ENCODE results near the gene DVL2.
A peak's percentile ranks its signal among the peaks of the same experiment; 100 is the strongest.

The DVL2 gene

GRCh38 chr17:7241090-7241733 is 6.9 kb upstream of the DVL2 start:
- TF ChIP-seq CTCF (IDR thresholded peaks at IDR 0.05; ENCODE audit: control insufficient read depth, extremely low read depth, insufficient read depth), result no peak
- DNase-seq (ENCODE audit: low read depth), result no peak
- peak overlapping the region; percentile 97 for H3K4me3 ChIP-seq (ENCODE audit: low read depth, low read length)

GRCh38 chr17:7240375-7240774 is 6.1 kb upstream of the DVL2 start:
- no peak for TF ChIP-seq CTCF (IDR thresholded peaks at IDR 0.05; ENCODE audit: control insufficient read depth, extremely low read depth, insufficient read depth)
- no peak for DNase-seq (ENCODE audit: low read depth)
- H3K4me3 ChIP-seq (ENCODE audit: low read depth, low read length), result peak overlapping the region; percentile 97

- no peak for TF ChIP-seq CTCF (IDR thresholded peaks at IDR 0.05; ENCODE audit: control insufficient read depth, extremely low read depth, insufficient read depth)
- H3K4me3 ChIP-seq (ENCODE audit: low read depth, low read length), result peak within 1 kb of the TSS; percentile 98
- peak; percentile 98 for DNase-seq (ENCODE audit: low read depth)
These were observed 5.0 kb upstream of the DVL2 start, which contains the start of gene PHF23 for GRCh38 chr17:7239091-7240027. TSS of gene PHF23 (minus strand) at chr17:7239457. CDS start at chr17:7239279, 178 bp downstream.

GRCh38 chr17:7238420-7239090 is 4.2 kb upstream of the DVL2 start:
- peak overlapping the region; percentile 98 for H3K4me3 ChIP-seq (ENCODE audit: low read depth, low read length)
- no peak for DNase-seq (ENCODE audit: low read depth)
- TF ChIP-seq CTCF (IDR thresholded peaks at IDR 0.05; ENCODE audit: control insufficient read depth, extremely low read depth, insufficient read depth), result no peak

- H3K4me3 ChIP-seq (ENCODE audit: low read depth, low read length), result peak overlapping the region; percentile 98
- DNase-seq (ENCODE audit: low read depth), result no peak
- no peak for TF ChIP-seq CTCF (IDR thresholded peaks at IDR 0.05; ENCODE audit: control insufficient read depth, extremely low read depth, insufficient read depth)
These were observed 3.6 kb upstream of the DVL2 start for GRCh38 chr17:7237761-7238419.

GRCh38 chr17:7237266-7237760 is 3.0 kb upstream of the DVL2 start:
- peak overlapping the region; percentile 98 for H3K4me3 ChIP-seq (ENCODE audit: low read depth, low read length)
- no peak for TF ChIP-seq CTCF (IDR thresholded peaks at IDR 0.05; ENCODE audit: control insufficient read depth, extremely low read depth, insufficient read depth)
- no peak for DNase-seq (ENCODE audit: low read depth)

All from LNCaP clone FGC (cell line).